C4-2B (cell line): ENCODE measurements around the gene NAP1L5.

Experiments used
- H3K27ac ChIP-seq: fragments of 450-650 bp; 2 replicates; pipeline ENCODE4 v1.5.1; 2017
- CTCF ChIP-seq: fragments of 450-650 bp; conservative IDR thresholded peaks from 2 replicates; pipeline ENCODE4 v1.5.1; 2017; ENCODE audit warnings: mild to moderate bottlenecking
- ZFX ChIP-seq: fragments of 450-650 bp; IDR thresholded peaks from 2 replicates; pipeline ENCODE4 v1.6.1; 2017

Gene NAP1L5

DNA sequence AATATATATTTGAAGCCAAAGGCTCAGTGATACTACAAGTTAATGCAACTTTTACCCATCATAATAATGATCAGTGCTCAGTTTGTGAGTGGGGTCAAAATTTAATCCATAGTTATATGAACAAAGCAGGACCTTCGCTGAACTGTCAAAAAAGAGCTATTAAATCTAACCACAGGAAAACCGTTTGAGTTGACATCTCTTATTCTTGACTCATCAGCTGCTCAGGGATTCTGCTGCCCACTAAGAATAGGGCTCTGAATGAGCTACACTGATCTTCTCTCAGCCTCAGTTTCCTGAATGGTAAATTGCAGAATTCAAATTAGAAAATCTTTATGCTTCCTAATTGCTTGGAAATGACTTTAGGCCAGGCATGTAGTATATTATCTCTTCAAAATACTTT lies 44.9 kb upstream of the NAP1L5 start:
- H3K27ac ChIP-seq, result no peak overlapping the region
- TF ChIP-seq CTCF, result no peak
- no peak for TF ChIP-seq ZFX

GRCh38 chr4:88738180-88738579 lies 40.6 kb upstream of the NAP1L5 start:
- H3K27ac ChIP-seq, result no peak overlapping the region
- TF ChIP-seq ZFX (no peak), CTCF (no peak)

- TF ChIP-seq ZFX (no peak), CTCF (no peak)
- H3K27ac ChIP-seq, result no peak overlapping the region
Observed at GRCh38 chr4:88737307-88737941, 39.8 kb upstream of the NAP1L5 start.

DNA sequence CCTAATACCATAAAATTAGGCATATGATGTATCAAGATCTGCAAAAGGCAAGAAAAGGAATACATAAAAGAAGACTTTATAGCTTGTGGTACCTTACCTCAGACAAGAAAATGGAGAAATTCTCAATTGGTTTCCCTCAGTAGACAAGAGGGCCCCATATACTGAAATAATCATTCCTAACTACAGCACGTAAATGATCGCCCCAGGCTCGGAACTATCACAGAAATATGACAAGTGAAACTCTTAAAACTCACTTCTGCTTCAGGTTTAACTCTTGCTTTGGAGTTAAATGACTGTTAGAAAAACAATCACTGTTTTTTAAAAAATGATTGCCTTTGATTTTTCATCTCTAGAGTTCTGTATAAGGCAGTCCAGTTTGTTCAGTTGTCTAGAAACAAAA lies 38.6 kb upstream of the NAP1L5 start:
- H3K27ac ChIP-seq, result no peak overlapping the region
- TF ChIP-seq ZFX (no peak), CTCF (no peak)

DNA sequence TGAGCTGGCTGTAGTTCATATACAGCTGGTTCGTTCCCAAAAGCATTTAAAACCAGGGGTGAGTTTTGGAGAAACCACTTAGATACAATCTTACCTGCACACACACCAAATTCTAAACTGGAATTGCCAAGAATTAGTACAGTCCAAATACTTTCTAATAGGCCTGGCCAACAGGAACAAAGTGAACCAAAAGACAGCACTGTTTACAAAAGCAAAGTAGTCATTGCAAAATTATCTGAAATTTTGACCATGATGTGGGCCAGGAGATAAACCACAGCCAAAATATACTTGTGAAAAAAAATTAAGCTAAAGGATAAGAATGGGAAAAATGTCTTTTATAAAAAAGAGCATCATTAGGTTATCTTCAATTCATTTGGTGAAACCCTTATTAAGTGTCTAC lies 37.9 kb upstream of the NAP1L5 start:
- TF ChIP-seq ZFX (no peak), CTCF (no peak)
- no peak overlapping the region for H3K27ac ChIP-seq

GRCh38 chr4:88734403-88734949 lies 36.8 kb upstream of the NAP1L5 start:
- no peak for TF ChIP-seq CTCF
- no peak for TF ChIP-seq ZFX
- H3K27ac ChIP-seq, result no peak overlapping the region

DNA sequence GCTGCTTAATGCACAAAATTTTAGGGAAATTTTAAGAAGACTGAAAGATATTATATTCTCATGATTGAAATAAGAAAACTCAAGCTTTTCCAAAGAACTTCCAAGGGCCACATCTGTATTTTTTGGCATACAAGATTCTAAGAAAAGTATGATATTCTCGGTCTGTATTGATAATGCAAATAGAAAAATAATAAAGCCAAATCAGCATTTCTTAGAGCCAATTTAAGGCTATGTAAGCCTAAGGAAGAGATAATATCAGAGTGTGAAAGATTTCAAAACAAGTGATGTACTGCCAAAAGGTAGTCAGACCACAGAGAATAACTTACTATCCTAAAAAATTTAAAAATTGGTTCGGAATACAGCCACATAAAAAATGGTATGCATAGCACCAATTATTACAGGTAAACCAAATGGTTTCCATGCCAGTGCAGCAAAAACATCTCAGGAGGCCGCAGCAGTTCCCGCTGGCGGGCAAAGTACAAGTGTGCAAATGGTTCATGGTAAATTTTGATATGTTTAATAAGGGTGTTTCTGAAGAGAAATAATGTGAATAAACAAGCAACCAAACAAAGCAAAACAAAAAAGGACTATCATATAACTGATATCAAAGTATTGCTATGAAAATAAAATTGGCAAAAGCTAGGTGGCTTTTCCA lies 35.2 kb upstream of the NAP1L5 start:
- H3K27ac ChIP-seq, result no peak overlapping the region
- no peak for TF ChIP-seq ZFX
- TF ChIP-seq CTCF, result no peak
